GM19324 (cell line): Measurements from ENCODE around the gene SCAMP2.

Experiments
- ATAC-seq: cut with Tn5 transposase; IDR thresholded peaks from one replicate; pipeline ENCODE4 v1.9.1; 2021; ENCODE audit warnings: mild to moderate bottlenecking, moderate library complexity; ENCODE audit not compliant: unreplicated experiment, low FRiP score

Gene SCAMP2

GRCh38 chr15:74823324-74823723, 49.8 kb downstream of the SCAMP2 start:
- ATAC-seq = no peak

GRCh38 chr15:74822233-74822632, 50.9 kb downstream of the SCAMP2 start:
- no peak for ATAC-seq

- no peak for ATAC-seq
Observed at GRCh38 chr15:74821790-74822158, 51.4 kb downstream of the SCAMP2 start.

- ATAC-seq = peak; percentile 68
Observed at GRCh38 chr15:74821091-74821789, 51.9 kb downstream of the SCAMP2 start.

- ATAC-seq = no peak
Observed at GRCh38 chr15:74820056-74820455, 53.1 kb downstream of the SCAMP2 start.

- no peak for ATAC-seq
Observed at GRCh38 chr15:74817370-74817737, 55.8 kb downstream of the SCAMP2 start.

- no peak for ATAC-seq
Observed at GRCh38 chr15:74816624-74817369, 56.4 kb downstream of the SCAMP2 start.

GRCh38 chr15:74815961-74816360, 57.2 kb downstream of the SCAMP2 start:
- ATAC-seq = no peak

GRCh38 chr15:74815121-74815934, 57.8 kb downstream of the SCAMP2 start:
- no peak for ATAC-seq

GRCh38 chr15:74812533-74812932, 60.6 kb downstream of the SCAMP2 start, which contains the start of gene LMAN1L:
TSS of gene LMAN1L (plus strand) at chr15:74812835. CDS start at chr15:74812855, 20 bp downstream.
- ATAC-seq = no peak

GRCh38 chr15:74809956-74810355, 63.2 kb downstream of the SCAMP2 start:
- ATAC-seq = no peak

GRCh38 chr15:74809242-74809641, 63.9 kb downstream of the SCAMP2 start:
- ATAC-seq = no peak

- ATAC-seq = no peak
Observed at GRCh38 chr15:74808840-74809229, 64.3 kb downstream of the SCAMP2 start.

- ATAC-seq = no peak
Observed at GRCh38 chr15:74808078-74808839, 64.9 kb downstream of the SCAMP2 start.

GRCh38 chr15:74807282-74807681, 65.9 kb downstream of the SCAMP2 start:
- ATAC-seq = no peak

GRCh38 chr15:74804935-74805334, 68.2 kb downstream of the SCAMP2 start:
- ATAC-seq = no peak

- no peak for ATAC-seq
Observed at GRCh38 chr15:74802862-74803447, 70.2 kb downstream of the SCAMP2 start.

- ATAC-seq = no peak
Observed at GRCh38 chr15:74802290-74802689, 70.9 kb downstream of the SCAMP2 start.

- no peak for ATAC-seq
Observed at GRCh38 chr15:74801311-74801997, 71.7 kb downstream of the SCAMP2 start.
